Left kidney (tissue), 2 donors: Measurements from ENCODE around the gene FAM120A. TPM values are rescaled to one million over a fixed set of nuclear protein-coding genes. Genes with fewer than 3 reads are reported as not detected.

Source experiments
- DNase-seq: peaks from one replicate; pipeline ENCODE4 v3.0.0-alpha.2; 2013
- polyA plus RNA-seq: library from polyadenylated mRNA; unstranded; fragments of 120-200 nt; gene quantifications from one replicate; pipeline ENCODE4 v1.2.1, GENCODE V29; 2013; ENCODE audit not compliant: insufficient read length

The FAM120A gene
- polyA plus RNA-seq, 1 donor = 79.9 TPM

GRCh38 chr9:93446073-93446472, 5.4 kb upstream of the FAM120A start:
- DNase-seq = no peak

- no peak for DNase-seq
Observed at GRCh38 chr9:93447655-93448054, 3.8 kb upstream of the FAM120A start.

GRCh38 chr9:93451849-93452709, 594 bp downstream of the FAM120A start:
- no peak for DNase-seq

GRCh38 chr9:93452710-93453046, 1.2 kb downstream of the FAM120A start:
- DNase-seq = no peak

GRCh38 chr9:93453047-93453914, 1.8 kb downstream of the FAM120A start, which contains the start of gene FAM120AOS:
TSS of gene FAM120AOS (minus strand) at chr9:93453581. CDS start at chr9:93452709, 872 bp downstream.
- DNase-seq = peak; percentile 93

- DNase-seq = no peak
Observed at GRCh38 chr9:93456022-93456421, 4.5 kb downstream of the FAM120A start.

- DNase-seq = no peak
Observed at GRCh38 chr9:93456504-93456903, 5.0 kb downstream of the FAM120A start.

- DNase-seq = no peak
Observed at GRCh38 chr9:93457006-93457405, 5.5 kb downstream of the FAM120A start.

- no peak for DNase-seq
Observed at GRCh38 chr9:93458712-93459111, 7.2 kb downstream of the FAM120A start.

GRCh38 chr9:93459432-93459847, 8.0 kb downstream of the FAM120A start:
- DNase-seq = no peak

- no peak for DNase-seq
Observed at GRCh38 chr9:93460689-93461413, 9.4 kb downstream of the FAM120A start.

- no peak for DNase-seq
Observed at GRCh38 chr9:93461414-93461743, 9.9 kb downstream of the FAM120A start.

GRCh38 chr9:93461821-93462220, 10.3 kb downstream of the FAM120A start:
- no peak for DNase-seq

GRCh38 chr9:93463638-93464248, 12.3 kb downstream of the FAM120A start:
- no peak for DNase-seq

- no peak for DNase-seq
Observed at GRCh38 chr9:93464395-93464794, 12.9 kb downstream of the FAM120A start.

GRCh38 chr9:93464876-93465275, 13.4 kb downstream of the FAM120A start:
- no peak for DNase-seq

GRCh38 chr9:93465855-93466254, 14.4 kb downstream of the FAM120A start:
- DNase-seq = no peak

GRCh38 chr9:93466416-93467061, 15.1 kb downstream of the FAM120A start:
- DNase-seq = no peak

- DNase-seq = no peak
Observed at GRCh38 chr9:93467062-93467416, 15.6 kb downstream of the FAM120A start.

- no peak for DNase-seq
Observed at GRCh38 chr9:93467462-93467861, 16.0 kb downstream of the FAM120A start.

- peak; percentile 66 for DNase-seq
Observed at GRCh38 chr9:93468763-93469456, 17.4 kb downstream of the FAM120A start.
